ENCODE results near the gene PRMT1. TPM values are rescaled to one million over a fixed set of nuclear protein-coding genes. Genes with fewer than 3 reads are reported as not detected.
A peak's percentile ranks its signal among the peaks of the same experiment; 100 is the strongest.

The PRMT1 gene
- total and polyA plus RNA-seq, 2 of the 13 experiments (the other 11 are each of a cell fraction or from before 2014, with no cell fraction given) = 324 to 374 TPM

- TF ChIP-seq ZNF318 (CRISPR knock-in tag; IDR thresholded peaks at IDR 0.05) = peak; percentile 42; the same call in 1 of the 2 replicates
- TF ChIP-seq FOSL2 (CRISPR knock-in tag; IDR thresholded peaks at IDR 0.05) = peak; percentile 77
- peak; percentile 71; the same call in 1 of the 2 replicates for TF ChIP-seq MIER3 (CRISPR knock-in tag; IDR thresholded peaks at IDR 0.05; ENCODE audit: borderline replicate concordance)
- no peak for TF ChIP-seq SOX6 (IDR thresholded peaks at IDR 0.05)
- TF ChIP-seq SOX6 (CRISPR knock-in tag; IDR thresholded peaks at IDR 0.05) = peak; percentile 69; the same call in 1 of the 2 replicates
- peak; percentile 57; the same call in 1 of the 2 replicates for TF ChIP-seq ZFP90 (CRISPR knock-in tag; IDR thresholded peaks at IDR 0.05; ENCODE audit: borderline replicate concordance)
- no peak for TF ChIP-seq ZEB1 (IDR thresholded peaks at IDR 0.05; ENCODE audit: insufficient replicate concordance, low read depth)
- peak; percentile 68; the same call in 1 of the 2 replicates for TF ChIP-seq ELF3 (CRISPR knock-in tag; IDR thresholded peaks at IDR 0.05)
- peak; percentile 58; the same call in 1 of the 2 replicates for TF ChIP-seq THAP9 (CRISPR knock-in tag; IDR thresholded peaks at IDR 0.05; ENCODE audit: borderline replicate concordance)
- peak in 1 of 2 experiments; percentile 67; a peak in 1 of 4 replicates for TF ChIP-seq EP300 (IDR thresholded peaks at IDR 0.05; ENCODE audit: low read depth in 2 of 2, low read length in 2 of 2)
- no peak; the same call in 1 of the 2 replicates for TF ChIP-seq EP300 (CRISPR knock-in tag; IDR thresholded peaks at IDR 0.05; ENCODE audit: borderline replicate concordance)
- TF ChIP-seq HBP1 (CRISPR knock-in tag; IDR thresholded peaks at IDR 0.05; ENCODE audit: low read depth) = 0 out of 2 replicates have a peak, but pooled peaks have one; percentile 73
- TF ChIP-seq PHF8 (CRISPR knock-in tag; IDR thresholded peaks at IDR 0.05) = peak; percentile 78
- no peak for TF ChIP-seq ZNF761 (CRISPR knock-in tag; conservative IDR thresholded peaks at IDR 0.05)
- no peak for TF ChIP-seq ZNF121 (CRISPR knock-in tag; IDR thresholded peaks at IDR 0.05)
- peak; percentile 88 for TF ChIP-seq TBX2 (CRISPR knock-in tag; IDR thresholded peaks at IDR 0.05; ENCODE audit: borderline replicate concordance)
- peak; percentile 72; the same call in 1 of the 2 replicates for TF ChIP-seq KDM3A (CRISPR knock-in tag; IDR thresholded peaks at IDR 0.05; ENCODE audit: low read depth)
Measured at GRCh38 chr19:49641688-49642491, 35.2 kb upstream of the PRMT1 start, which contains the start of gene SCAF1 (continued).

All from HepG2 (cell line).